ENCODE data around the gene CAND2. TPM values are rescaled to one million over a fixed set of nuclear protein-coding genes. Genes with fewer than 3 reads are reported as not detected.

Gene CAND2
- total RNA-seq, 1 donor from 2014 or later, result 0.78 TPM

DNA sequence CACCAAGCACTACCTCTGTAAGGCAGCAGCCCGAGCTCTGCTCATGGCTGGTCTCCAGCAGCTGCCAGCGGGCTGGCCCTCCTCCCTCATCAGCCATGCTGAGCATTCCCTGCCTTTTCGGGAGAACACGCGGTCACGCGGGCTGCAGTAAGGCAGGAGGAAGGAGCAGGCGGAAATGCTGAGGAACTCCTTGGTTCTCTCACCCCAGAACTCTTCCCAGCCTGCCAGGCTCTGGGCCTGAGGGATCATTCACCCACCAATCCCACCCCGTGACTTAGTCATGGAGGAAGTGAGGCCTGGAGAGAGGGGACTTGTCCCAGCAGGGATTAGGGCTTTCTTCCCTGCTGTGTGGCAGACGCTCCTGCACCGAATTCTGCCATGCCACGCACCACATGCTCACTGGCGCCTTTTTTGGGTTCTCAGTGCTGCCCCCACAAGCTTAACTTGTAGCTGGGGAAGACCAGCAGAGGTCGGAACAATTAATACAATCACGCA, 87.8 kb downstream of the CAND2 start:
- intact Hi-C loops (cut with micrococcal nuclease), result no loop called here

Other genes starting within 250 kb of the CAND2 start
- gene MKRN2, start 239.6 kb upstream of the CAND2 start, total RNA-seq, result 19.6 and 23.0 TPM in 2 replicates
- gene RAF1, start 132.6 kb upstream of the CAND2 start, total RNA-seq, result 95.9 and 104 TPM in 2 replicates
- not detected in 2 replicates for gene TMEM40, start 37.4 kb upstream of the CAND2 start, total RNA-seq
- 1,560 and 1,604 TPM in 2 replicates for gene RPL32, start 44.9 kb downstream of the CAND2 start, total RNA-seq

All from T-helper 1 cell treated with Interleukin-12 subunit alpha and Interleukin-12 subunit beta and Interleukin-4 antibody, amounts not matched to agents 30 ng/mL and 1 ng/mL, for 36 hours (primary cell).